ENCODE data around the gene GRID1.
"Not testable (repeated sequence)": the region's sequence is repeated elsewhere in the genome, so short reads cannot be mapped to it uniquely, and the experiment has no call there.

Gene GRID1

GRCh38 chr10:86045896-86046295, 320.7 kb downstream of the GRID1 start:
- no peak for DNase-seq

DNA sequence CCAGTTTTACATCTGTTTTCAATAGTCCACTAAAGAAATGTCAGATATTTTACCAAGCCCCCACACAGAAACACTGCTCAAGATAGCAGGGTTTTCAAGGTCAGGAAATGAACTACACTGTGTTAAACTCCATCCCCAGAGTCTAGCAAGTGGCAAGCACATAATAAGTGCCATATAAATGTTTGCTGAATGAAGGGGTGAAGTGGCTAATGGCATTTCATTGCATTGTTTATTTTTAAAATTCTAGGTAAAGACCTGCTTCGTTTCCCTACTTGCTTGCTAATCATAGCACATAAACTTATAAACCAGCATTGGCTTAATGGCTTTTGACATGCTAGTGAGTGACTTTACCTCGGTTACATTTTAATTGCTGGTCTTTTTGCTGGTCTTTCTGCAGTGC, 322.6 kb downstream of the GRID1 start:
- no peak for DNase-seq

DNA sequence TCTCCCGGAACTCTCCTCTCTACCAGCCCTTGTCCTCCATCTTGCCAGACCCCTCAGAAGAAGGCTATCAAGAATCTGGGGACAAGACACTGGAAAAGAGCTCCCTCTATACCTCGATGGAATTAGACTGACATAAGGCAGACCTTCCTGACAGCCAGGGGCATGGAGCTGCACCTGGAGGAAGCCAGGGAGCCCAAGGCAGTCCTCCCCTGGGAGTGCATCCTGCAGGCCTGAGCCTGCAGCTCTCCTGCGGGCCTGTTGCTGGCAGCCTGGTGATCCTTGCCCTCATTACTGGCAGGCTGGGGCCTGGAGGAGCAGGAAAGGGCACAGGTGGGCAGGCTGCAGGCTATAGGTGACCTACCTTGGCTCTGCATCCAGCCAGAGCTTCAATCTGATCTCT, 323.4 kb downstream of the GRID1 start:
- DNase-seq, result no peak

DNA sequence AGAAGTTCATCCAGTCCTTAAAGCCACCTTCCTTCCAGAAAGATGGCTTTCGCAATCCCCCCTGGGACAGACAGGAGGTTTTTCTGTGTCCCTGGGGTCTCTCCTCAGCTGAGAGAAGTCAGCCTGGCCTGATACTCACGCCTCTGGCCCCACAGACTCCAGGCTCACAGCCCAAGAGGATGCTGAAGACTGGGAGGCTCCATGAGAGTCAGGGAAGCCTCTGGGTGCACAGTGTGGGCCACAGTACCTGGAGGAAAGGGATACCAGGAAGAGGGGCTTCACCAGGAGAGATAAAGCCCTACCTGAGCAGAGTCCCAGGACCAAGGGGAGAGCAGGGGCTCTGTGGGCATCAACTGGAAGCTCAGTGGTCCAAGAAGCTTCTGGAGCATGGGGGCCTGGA, 324.4 kb downstream of the GRID1 start:
- no peak for DNase-seq

DNA sequence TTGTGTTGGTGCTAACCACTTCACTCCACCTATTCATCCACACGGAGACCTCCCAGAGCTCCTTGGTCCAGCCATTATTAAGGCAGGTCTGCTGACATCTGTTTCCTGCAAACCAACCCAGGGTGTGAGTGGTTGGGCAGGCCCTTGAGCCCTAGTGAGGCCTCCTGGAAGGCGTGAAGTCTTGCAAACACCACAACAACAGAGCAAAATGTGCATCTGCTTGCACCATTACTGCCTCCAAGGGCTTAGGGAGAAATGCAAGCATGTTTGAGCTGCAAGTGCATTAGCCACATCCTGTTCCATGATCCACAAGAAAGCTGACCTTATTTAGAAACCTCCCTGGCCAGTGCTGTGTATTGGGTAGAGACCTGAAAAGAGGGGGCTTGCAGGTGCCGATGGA, 325.5 kb downstream of the GRID1 start:
- DNase-seq, result no peak

- DNase-seq, result no peak
Measured at GRCh38 chr10:86038371-86038770, 328.2 kb downstream of the GRID1 start.

DNA sequence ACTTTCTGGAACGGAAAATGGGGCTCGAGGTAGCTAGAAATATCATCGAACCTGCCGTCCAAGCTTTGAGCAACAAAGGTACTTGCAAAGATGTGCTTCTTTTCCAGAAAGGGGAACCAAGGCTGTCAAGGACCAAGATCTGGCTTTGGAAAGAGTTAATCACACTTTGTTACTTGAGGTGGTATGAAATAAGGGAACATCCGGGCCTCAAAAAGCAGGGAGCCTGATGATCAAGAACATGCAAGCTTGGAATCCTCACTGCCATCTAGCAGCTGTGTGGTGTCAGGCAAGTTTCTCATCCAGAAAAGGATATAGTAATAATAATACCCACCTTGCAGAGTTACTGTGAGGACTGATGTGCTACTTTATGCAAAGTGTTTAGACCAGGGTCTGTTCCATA, 329.5 kb downstream of the GRID1 start:
- no peak for DNase-seq

DNA sequence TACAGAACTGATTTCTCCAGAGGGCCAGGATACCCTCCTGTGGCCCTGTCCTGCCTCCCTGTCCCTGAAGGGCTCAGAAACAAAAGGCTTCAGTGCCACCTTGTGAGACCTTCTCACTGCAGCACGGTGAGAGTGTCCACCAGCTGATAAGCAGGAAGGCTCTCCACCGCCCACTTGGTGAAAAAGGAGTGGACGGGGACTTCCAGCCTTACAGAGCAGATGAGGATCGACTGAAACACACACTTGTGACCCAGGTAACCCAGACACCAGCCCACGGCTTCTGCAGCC, 330.1 kb downstream of the GRID1 start:
- DNase-seq, result no peak

DNA sequence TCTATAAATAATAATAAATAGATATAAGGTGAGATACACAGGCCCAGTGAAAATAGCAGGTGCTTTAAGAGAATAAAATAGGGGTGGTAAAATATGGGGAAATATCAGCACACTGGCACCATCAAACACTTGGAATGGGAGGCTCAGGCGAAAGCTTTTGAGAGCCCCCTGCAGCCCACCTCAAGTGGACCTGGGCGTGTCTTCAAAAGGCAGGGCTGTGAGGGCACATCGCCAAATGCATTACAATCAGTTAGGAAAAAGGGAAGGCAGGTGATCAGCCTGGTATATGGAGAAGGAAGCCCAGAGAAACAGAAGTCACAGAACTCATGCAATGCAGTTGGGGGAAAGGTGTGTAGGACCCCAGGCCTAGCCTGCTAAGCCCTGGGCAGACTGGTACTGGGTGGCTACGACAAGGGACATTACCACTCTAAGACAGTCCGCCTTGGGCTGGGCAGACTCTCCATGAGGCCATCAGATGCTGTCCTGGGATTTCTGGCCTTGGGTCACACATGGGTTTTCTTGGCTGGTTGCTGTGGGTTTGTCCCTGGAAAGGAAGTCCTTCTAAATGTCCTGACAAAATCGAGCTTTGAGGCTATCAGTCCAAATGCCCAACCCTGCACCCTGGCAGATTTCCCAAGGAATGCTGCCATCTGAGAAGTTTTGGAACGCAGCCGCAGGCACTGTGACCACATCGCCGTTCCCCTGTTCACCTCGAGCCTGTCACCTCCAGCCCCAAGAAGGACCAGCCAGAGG, 330.6 kb downstream of the GRID1 start:
- DNase-seq, result no peak

DNA sequence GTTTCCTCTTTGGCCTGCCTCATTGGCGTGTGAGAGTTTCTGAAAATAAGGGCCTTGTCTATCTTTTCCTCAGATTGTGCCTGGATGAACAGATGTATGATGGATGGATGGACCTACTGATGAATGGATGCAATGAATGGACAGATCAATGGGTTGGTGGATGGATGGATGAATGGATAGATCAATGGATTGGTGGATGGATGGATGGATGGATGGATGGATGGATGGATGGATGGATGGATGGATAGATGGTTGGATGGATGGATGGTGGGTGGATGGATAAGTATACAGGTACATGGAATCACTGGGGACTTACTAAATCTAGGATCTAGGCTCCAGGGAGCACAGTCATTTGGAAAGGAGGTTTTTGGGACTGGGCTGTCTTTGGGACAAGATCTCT, 331.9 kb downstream of the GRID1 start:
- DNase-seq, result no peak

DNA sequence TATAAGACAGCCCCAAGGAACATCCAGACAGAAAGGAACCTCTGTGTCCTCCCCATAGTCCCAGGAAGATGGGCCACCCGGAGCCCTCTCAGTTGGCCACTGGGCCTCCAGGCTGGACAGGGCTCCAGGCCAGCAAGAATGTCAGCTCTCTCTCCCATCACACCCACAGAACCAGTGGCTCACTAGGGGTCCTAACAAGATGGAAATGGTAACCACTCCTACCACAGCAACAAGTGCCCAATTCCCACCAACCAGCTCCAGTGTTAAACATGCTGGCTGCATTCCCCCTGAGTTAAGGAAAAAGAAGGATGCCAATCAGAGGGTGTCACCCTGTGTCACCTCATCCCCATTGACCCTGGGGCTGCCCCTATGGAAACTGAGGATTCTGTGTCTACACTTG, 333.0 kb downstream of the GRID1 start:
- DNase-seq, result no peak

GRCh38 chr10:86032087-86032486, 334.5 kb downstream of the GRID1 start:
- DNase-seq, result not testable (repeated sequence)

GRCh38 chr10:86030312-86030711, 336.3 kb downstream of the GRID1 start:
- no peak for DNase-seq

DNA sequence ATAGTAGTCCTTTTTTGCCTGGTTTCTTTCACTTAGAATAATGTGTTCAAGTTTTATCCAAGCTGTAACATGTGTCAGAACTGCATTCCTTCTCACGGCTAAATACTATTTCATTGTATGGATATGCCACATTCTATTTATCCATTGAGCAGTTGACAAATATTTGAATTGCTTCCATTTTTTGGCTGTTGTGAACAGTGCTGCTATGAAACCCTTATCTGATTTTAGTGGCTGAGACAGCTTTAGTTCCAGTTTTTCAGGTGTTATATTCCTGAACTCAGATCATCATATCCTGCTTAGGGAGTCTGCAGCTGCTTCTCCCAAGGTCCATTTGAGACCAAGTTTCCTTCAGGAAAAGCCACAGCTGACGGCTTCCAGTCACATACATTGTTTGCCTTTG, 339.2 kb downstream of the GRID1 start:
- no peak for DNase-seq

GRCh38 chr10:86025509-86025908, 341.1 kb downstream of the GRID1 start:
- DNase-seq, result no peak

GRCh38 chr10:86024281-86025041, 342.1 kb downstream of the GRID1 start:
- DNase-seq, result no peak

DNA sequence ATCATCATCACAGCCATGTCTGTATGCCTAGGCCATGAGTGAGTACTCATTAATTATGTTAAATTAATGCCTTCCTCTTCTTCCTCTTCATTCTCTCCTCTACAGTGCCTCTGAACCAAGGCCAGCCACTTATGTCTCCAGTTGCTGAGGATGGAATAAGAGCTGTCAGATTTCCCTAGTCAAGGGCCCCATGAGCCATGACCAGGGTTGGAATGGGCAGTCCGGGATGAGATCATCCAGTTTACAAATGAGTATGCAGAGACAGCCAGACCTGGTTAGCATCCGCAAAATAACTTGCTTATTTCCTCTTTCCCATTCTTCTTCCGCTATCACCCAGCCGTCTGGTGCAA, 342.7 kb downstream of the GRID1 start:
- no peak for DNase-seq

GRCh38 chr10:86023336-86023735, 343.3 kb downstream of the GRID1 start:
- no peak for DNase-seq

DNA sequence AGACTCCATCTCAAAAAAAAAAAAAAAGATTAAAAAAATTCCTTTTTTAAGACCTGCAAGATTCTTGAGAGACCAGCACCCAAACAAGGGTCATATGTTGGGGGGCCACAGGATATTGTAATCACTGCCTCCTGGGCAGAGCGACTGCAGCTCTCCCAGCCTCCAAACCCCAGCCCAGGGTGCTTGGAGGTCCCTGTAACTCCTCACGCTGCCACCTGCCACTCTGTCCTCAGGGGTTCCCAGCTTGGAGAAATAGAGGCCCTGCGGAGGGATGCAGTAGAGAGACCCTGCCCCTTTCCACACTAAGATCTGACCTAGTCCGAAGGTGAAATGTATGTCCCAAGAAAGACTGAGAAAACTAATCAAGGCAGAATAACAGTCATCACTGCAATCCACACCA, 343.7 kb downstream of the GRID1 start:
- DNase-seq, result no peak

- no peak for DNase-seq
Measured at GRCh38 chr10:86020134-86020533, 346.5 kb downstream of the GRID1 start.

DNA sequence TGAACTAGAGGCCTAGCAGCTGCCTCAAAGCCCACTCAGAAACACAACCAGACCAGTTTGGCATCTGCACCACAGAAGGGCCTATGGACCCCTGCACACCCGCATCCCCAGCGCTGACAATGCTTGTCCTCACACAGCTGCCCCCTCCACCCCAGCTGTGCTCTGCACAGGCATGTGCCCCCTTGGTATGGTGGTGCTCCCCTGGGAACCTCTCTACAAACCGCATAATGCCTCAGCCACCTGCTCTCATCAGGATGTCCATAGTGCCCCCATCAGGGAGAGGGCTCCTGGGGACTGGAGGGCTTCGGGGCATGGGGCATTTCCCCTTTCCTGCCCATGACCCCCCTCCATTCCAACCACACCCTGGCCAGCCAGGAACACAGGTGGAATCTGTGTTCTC, 347.5 kb downstream of the GRID1 start:
- DNase-seq, result no peak

DNA sequence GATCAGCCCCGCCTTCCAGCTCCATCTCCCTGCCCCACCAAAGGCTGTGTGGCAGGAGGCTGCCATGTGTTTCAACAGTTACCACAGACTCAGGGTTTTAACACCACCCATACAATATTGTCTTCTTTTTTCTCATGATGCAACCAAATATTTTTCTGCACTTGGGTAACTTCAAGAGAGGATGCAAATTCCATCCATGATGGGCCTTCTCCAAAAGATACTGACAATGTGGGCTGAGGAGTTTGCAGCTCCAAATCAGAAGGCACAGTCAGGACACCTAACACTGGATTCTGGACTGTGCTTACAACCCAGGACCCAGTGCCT, 347.9 kb downstream of the GRID1 start:
- no peak for DNase-seq

GRCh38 chr10:86017841-86018734, 348.5 kb downstream of the GRID1 start:
- no peak for DNase-seq

- no peak for DNase-seq
Measured at GRCh38 chr10:86013568-86013967, 353.0 kb downstream of the GRID1 start.
